Measurements from ENCODE around the gene LRP1B. TPM values are rescaled to one million over a fixed set of nuclear protein-coding genes. Genes with fewer than 3 reads are reported as not detected.

LRP1B gene
- total RNA-seq, 4 donors from 2014 or later = 1.2 to 3.3 (median 2.6) TPM

GRCh38 chr2:140648393-140648792 is 1482.4 kb downstream of the LRP1B start:
- H3K4me1 ChIP-seq = no peaks in the 10 kb centered on the region
- no peak overlapping the region for H3K4me3 ChIP-seq
- DNase-seq (ENCODE audit: low spot score in 2 of 2) = no peak
- no peak for TF ChIP-seq POLR2A (IDR thresholded peaks at IDR 0.05)
- TF ChIP-seq EP300 (IDR thresholded peaks at IDR 0.05) = no peak
- no peak for TF ChIP-seq CTCF (IDR thresholded peaks at IDR 0.05)
- whole genome bisulfite sequencing, 2 donors = 87 to 92% methylated on average over 2 of the region's 2 CpGs
- H3K27ac ChIP-seq = no peak overlapping the region
- no peaks in the 10 kb centered on the region for H3K9me3 ChIP-seq
- H3K27me3 ChIP-seq = no peaks in the 10 kb centered on the region
- H3K36me3 ChIP-seq = no peaks in the 10 kb centered on the region

GRCh38 chr2:140643761-140644187 is 1487.0 kb downstream of the LRP1B start:
- no peaks in the 10 kb centered on the region for H3K4me1 ChIP-seq
- H3K9me3 ChIP-seq = no peaks in the 10 kb centered on the region
- no peaks in the 10 kb centered on the region for H3K27me3 ChIP-seq
- H3K4me3 ChIP-seq = no peak overlapping the region
- H3K36me3 ChIP-seq = no peaks in the 10 kb centered on the region
- no peak for TF ChIP-seq EP300 (IDR thresholded peaks at IDR 0.05)
- TF ChIP-seq CTCF (IDR thresholded peaks at IDR 0.05) = no peak
- no peak for TF ChIP-seq POLR2A (IDR thresholded peaks at IDR 0.05)
- WGBS, 2 donors = 21 to 29% methylated on average over 3 of the region's 3 CpGs
- DNase-seq (ENCODE audit: low spot score in 2 of 2) = no peak
- H3K27ac ChIP-seq = no peak overlapping the region

GRCh38 chr2:140641163-140641562 is 1489.7 kb downstream of the LRP1B start:
- Histone ChIP-seq H3K27ac (no peak overlapping the region), H3K4me1 (no peaks in the 10 kb centered on the region), H3K36me3 (no peaks in the 10 kb centered on the region), H3K27me3 (no peaks in the 10 kb centered on the region), H3K9me3 (no peaks in the 10 kb centered on the region), H3K4me3 (no peak overlapping the region)
- 53 to 69% methylated on average over 1 of the region's 1 CpG for WGBS, 2 donors
- no peak for DNase-seq (ENCODE audit: low spot score in 2 of 2)
- TF ChIP-seq EP300 (IDR thresholded peaks at IDR 0.05) = no peak
- no peak for TF ChIP-seq POLR2A (IDR thresholded peaks at IDR 0.05)
- TF ChIP-seq CTCF (IDR thresholded peaks at IDR 0.05) = no peak

- Histone ChIP-seq H3K27ac (no peak overlapping the region), H3K4me1 (no peaks in the 10 kb centered on the region), H3K4me3 (no peak overlapping the region), H3K9me3 (no peaks in the 10 kb centered on the region), H3K27me3 (no peaks in the 10 kb centered on the region), H3K36me3 (no peaks in the 10 kb centered on the region)
- DNase-seq (ENCODE audit: low spot score in 2 of 2) = no peak
- TF ChIP-seq POLR2A (IDR thresholded peaks at IDR 0.05) (no peak), EP300 (IDR thresholded peaks at IDR 0.05) (no peak), CTCF (IDR thresholded peaks at IDR 0.05) (no peak)
- 69 to 75% methylated on average over 3 of the region's 3 CpGs for WGBS, 2 donors
These were observed 1491.2 kb downstream of the LRP1B start for GRCh38 chr2:140639628-140640027.

- Histone ChIP-seq H3K4me1 (no peaks in the 10 kb centered on the region), H3K27ac (no peak overlapping the region), H3K27me3 (no peaks in the 10 kb centered on the region), H3K36me3 (no peaks in the 10 kb centered on the region), H3K4me3 (no peak overlapping the region), H3K9me3 (no peaks in the 10 kb centered on the region)
- WGBS, 2 donors = 79 to 82% methylated on average over 4 of the region's 4 CpGs
- TF ChIP-seq POLR2A (IDR thresholded peaks at IDR 0.05) (no peak), EP300 (IDR thresholded peaks at IDR 0.05) (no peak), CTCF (IDR thresholded peaks at IDR 0.05) (no peak)
- no peak for DNase-seq (ENCODE audit: low spot score in 2 of 2)
These were observed 1500.3 kb downstream of the LRP1B start for GRCh38 chr2:140630557-140630956.

All from tibial nerve (tissue), 4 donors.